Measurements from ENCODE around the gene MACROD2. TPM values are rescaled to one million over a fixed set of nuclear protein-coding genes. Genes with fewer than 3 reads are reported as not detected.

Gene MACROD2
- total RNA-seq, 1 donor from 2014 or later, result 0.23 TPM

DNA sequence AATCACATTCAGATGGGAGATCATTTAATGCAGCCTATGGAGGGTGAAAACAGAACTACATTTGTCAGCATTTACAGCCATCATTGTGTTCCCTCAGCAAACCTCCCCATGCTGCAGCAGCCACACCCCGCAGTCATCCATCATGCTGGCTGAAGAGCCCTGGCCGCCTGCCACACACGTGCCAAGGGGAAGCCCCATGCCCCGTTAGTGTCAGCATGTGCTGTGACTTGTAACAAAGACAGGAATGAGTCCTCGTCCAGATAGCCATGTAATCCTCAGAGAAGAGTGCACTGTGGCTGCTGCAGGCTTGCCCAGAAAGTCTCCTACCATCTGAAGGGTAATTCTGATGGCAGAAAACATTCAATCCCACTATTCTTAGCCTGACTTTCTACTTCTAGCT is 1480.2 kb downstream of the MACROD2 start:
- no peak for DNase-seq (ENCODE audit: low read depth)
- TF ChIP-seq, protein P1, sequence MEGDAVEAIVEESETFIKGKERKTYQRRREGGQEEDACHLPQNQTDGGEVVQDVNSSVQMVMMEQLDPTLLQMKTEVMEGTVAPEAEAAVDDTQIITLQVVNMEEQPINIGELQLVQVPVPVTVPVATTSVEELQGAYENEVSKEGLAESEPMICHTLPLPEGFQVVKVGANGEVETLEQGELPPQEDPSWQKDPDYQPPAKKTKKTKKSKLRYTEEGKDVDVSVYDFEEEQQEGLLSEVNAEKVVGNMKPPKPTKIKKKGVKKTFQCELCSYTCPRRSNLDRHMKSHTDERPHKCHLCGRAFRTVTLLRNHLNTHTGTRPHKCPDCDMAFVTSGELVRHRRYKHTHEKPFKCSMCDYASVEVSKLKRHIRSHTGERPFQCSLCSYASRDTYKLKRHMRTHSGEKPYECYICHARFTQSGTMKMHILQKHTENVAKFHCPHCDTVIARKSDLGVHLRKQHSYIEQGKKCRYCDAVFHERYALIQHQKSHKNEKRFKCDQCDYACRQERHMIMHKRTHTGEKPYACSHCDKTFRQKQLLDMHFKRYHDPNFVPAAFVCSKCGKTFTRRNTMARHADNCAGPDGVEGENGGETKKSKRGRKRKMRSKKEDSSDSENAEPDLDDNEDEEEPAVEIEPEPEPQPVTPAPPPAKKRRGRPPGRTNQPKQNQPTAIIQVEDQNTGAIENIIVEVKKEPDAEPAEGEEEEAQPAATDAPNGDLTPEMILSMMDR (conservative IDR thresholded peaks at IDR 0.05; ENCODE audit: low read depth, low read length), result no peak
- H3K4me3 ChIP-seq (ENCODE audit: low read depth, low read length), result no peak overlapping the region

DNA sequence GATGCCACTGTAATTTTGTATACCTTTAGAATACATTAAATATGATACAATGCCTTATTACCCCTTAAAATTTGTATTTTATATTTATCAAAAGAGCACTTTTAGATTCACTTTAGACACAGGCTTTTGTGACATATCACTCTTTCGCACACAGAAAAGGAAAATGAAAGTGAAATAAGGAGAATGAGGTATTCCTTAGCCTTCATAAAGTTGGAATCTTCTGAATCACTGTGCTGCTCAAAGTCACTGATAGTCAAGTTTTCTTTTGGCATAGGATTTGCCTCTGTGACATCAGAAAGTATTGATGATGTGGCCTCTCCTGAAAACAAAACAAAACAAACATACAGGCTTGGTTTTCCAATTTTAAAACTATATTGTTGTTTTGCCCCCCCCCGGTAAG is 1480.9 kb downstream of the MACROD2 start:
- TF ChIP-seq, protein P1 (conservative IDR thresholded peaks at IDR 0.05; ENCODE audit: low read depth, low read length), result no peak
- DNase-seq (ENCODE audit: low read depth), result no peak
- H3K4me3 ChIP-seq (ENCODE audit: low read depth, low read length), result no peak overlapping the region

DNA sequence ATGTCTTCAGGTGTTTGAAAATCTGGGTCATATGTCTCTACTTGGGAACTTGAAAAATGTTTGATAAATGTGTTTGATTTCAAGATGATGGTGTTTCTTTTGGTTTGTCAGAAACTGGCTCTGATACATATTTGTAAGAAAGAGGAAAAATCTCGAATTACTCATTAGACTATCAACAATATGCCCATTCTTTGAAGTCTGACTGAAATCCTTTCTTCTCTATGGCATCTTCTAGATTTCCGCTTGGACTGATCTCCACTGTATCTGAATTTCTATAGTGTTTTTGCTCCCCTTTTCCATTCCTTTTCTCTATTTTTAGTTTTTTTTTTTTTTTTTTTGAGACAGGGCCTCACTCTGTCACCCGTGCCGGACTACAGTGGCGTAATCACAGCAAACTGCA is 1481.5 kb downstream of the MACROD2 start:
- TF ChIP-seq, protein P1 (conservative IDR thresholded peaks at IDR 0.05; ENCODE audit: low read depth, low read length), result no peak
- DNase-seq (ENCODE audit: low read depth), result no peak
- H3K4me3 ChIP-seq (ENCODE audit: low read depth, low read length), result no peak overlapping the region

DNA sequence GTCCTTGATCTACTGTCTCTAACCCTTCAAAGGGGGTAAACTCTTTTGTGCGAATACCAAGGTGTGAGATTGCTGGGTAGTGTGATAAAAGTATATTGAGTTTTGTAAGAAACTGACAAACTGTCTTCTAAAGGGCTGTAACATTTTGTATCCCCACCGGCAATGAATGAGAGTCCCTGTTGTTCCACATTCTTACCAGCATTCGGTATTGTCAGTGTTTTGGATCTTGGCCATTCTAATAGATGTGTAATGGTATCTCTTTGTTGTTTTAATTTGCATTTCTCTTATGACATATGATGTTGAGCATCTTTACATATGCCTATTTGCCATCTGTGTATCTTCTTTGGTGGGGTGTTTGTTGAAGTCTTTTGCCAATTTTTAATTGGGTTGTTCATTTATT is 1487.2 kb downstream of the MACROD2 start:
- no peak for DNase-seq (ENCODE audit: low read depth)
- TF ChIP-seq, protein P1 (conservative IDR thresholded peaks at IDR 0.05; ENCODE audit: low read depth, low read length), result peak; percentile 14
- no peak overlapping the region for H3K4me3 ChIP-seq (ENCODE audit: low read depth, low read length)

DNA sequence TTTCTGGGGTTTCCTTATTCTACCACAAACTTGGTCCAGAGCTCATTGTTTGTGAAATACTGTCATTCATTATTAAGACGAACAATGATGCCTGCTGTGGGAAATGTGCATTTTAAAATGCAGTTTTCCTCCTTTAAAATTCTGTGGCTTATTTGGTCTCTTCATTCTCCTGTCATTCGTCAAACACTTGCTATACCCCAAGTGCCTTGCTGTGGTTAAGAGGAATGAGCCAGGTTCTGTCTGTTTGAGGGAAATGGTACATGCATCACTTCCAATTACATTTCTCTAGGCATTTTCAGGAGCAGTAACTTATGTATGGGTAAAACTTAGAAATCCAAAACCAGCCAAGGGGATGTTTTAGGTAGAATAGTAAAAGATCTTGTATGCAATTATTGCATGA is 1490.2 kb downstream of the MACROD2 start:
- TF ChIP-seq, protein P1 (conservative IDR thresholded peaks at IDR 0.05; ENCODE audit: low read depth, low read length), result no peak
- H3K4me3 ChIP-seq (ENCODE audit: low read depth, low read length), result no peak overlapping the region

DNA sequence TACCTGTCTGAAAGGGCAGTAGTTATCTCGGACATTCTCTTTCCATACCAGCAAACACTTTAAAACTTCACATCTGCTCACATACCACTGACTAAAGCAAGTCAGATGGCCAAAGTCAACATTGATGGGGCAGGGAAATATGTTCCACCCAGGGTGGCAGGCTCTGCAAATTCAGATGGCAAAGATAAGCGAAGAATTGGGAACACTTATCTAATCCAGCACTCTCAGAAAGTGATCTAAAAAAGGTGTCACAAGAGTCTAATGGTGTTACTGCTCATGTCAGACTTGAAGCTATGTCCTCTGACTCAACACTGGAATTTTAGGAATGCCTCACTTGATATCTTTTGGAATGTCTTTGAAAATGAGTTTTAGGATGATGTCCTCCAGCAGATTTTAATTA is 1491.7 kb downstream of the MACROD2 start:
- H3K4me3 ChIP-seq (ENCODE audit: low read depth, low read length), result no peak overlapping the region
- no peak for DNase-seq (ENCODE audit: low read depth)
- TF ChIP-seq, protein P1 (conservative IDR thresholded peaks at IDR 0.05; ENCODE audit: low read depth, low read length), result no peak

More for the DNA sequence above, 1490.2 kb downstream of the MACROD2 start:
- DNase-seq (ENCODE audit: low read depth), result no peak

DNA sequence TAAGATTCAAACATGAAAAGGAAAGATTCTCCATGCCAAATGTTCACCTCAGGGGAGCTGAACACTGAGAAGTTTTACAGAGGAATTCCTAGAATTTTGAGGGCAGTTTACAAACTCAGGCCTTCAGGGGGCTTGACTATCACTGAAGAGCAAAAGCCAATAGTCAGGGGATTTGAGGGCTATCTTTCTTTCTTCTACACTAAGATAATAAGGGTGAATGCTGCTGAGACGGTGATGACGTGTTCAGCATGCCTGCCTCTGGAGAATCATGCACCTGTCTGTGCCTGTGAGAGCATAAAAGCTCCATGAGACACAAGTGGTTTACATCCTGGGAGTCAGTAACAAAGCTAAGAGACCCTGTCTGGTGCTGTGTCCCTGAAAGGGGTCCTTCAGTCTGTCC is 1492.4 kb downstream of the MACROD2 start:
- no peak for DNase-seq (ENCODE audit: low read depth)
- no peak overlapping the region for H3K4me3 ChIP-seq (ENCODE audit: low read depth, low read length)

More for the DNA sequence above, 1492.4 kb downstream of the MACROD2 start:
- TF ChIP-seq, protein P1 (conservative IDR thresholded peaks at IDR 0.05; ENCODE audit: low read depth, low read length), result no peak

Measured in epithelial cell of proximal tubule (primary cell).